Cardiac muscle cell (in vitro differentiated cells and primary cell): ENCODE results near the gene EDC3. TPM values are rescaled to one million over a fixed set of nuclear protein-coding genes. Genes with fewer than 3 reads are reported as not detected.
"Not testable (repeated sequence)": the region's sequence is repeated elsewhere in the genome, so short reads cannot be mapped to it uniquely, and the experiment has no call there.

Experiments used
- DNase-seq, 2 donors: peaks; one replicate each; pipeline versions ENCODE4 v3.0.0 to v3.0.0-alpha.2; 2010 to 2017; ENCODE audit warnings: low read depth in 1 of 2, low spot score in 1 of 2
- H3K27ac ChIP-seq: fragments of 200-600 bp; sonication (generic); 2 replicates; pipeline ENCODE4 v1.5.1; 2016
- H3K27me3 ChIP-seq: fragments of 200-600 bp; sonication (generic); 2 replicates; pipeline ENCODE4 v1.6.0; 2016; ENCODE audit warnings: control low read depth
- H3K36me3 ChIP-seq: fragments of 200-600 bp; sonication (generic); 2 replicates; pipeline ENCODE4 v1.5.1; 2016; ENCODE audit warnings: control low read depth
- H3K4me1 ChIP-seq: fragments of 200-600 bp; sonication (generic); 2 replicates; pipeline ENCODE4 v1.8.1; 2017; ENCODE audit warnings: low read depth, mild to moderate bottlenecking, mixed run types
- H3K4me3 ChIP-seq: fragments of 200-600 bp; sonication (generic); 2 replicates; pipeline ENCODE4 v1.5.1; 2016; ENCODE audit warnings: mild to moderate bottlenecking
- H3K9me3 ChIP-seq: fragments of 200-600 bp; sonication (generic); 2 replicates; pipeline ENCODE4 v1.5.1; 2017; ENCODE audit warnings: low read depth, mild to moderate bottlenecking, control low read depth
- CTCF ChIP-seq: IDR thresholded peaks from 2 replicates; pipeline ENCODE4 v1.5.1; 2012; ENCODE audit warnings: low read depth, mild to moderate bottlenecking, low read length
- polyA plus RNA-seq: library from polyadenylated mRNA; unstranded; fragments of >200 nt; fragmentation: Nextera tagmentation; extraction: Ambion mirVana; gene quantifications from 2 replicates; pipeline ENCODE4 v1.2.1, GENCODE V29; 2016
- total RNA-seq: library from RNA; depleted of rRNA; stranded (reverse); fragments of >200 nt; gene quantifications from 2 replicates; pipeline ENCODE4 v1.2.3, GENCODE V29; 2016

The EDC3 gene
- total and polyA plus RNA-seq, 2 experiments from 2014 or later: 17.6 to 25.2 TPM

DNA sequence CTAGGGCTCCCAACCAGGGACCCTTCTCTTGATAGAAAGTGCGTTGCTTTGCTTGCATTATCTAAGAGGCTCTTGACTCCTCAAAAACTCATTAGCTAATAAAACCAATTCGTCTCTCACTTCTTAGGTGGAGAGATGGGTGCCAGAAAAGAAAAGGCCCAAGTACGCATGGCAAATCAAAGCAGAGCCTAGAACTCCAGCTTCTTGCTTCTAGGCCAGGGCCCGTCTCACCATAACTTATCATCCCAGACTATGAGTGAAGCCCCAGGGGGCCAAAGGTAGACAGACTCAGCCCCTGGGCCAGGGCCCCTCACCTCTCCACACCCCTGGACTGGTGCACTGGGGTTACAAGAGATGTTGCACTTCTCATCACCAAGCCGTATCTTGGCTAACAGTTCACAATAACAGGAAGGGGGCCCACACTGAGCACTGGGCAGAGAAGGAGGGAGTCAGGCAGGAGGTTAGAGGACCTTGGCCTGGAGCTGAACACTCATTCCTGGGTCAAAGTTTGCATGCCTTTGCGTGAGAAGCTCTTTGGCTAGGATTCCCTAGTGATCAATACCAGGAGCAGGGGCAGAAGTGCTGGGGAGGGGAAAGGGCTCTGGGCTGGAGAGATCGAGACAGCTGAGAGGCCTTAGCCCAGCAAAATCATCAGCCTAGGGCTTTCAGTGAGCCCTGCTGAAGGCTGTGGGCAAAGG lies 34.9 kb upstream of the EDC3 start:
- Histone ChIP-seq H3K27ac (no peak overlapping the region), H3K4me1 (no peaks in the 10 kb centered on the region), H3K36me3 (no peaks in the 10 kb centered on the region), H3K27me3 (peaks cover 9% of the 10 kb centered on the region), H3K4me3 (no peak overlapping the region), H3K9me3 (no peaks in the 10 kb centered on the region)
- no peak for DNase-seq
- no peak for TF ChIP-seq CTCF

- DNase-seq, H3K36me3 ChIP-seq, H3K4me3 ChIP-seq, H3K4me1 ChIP-seq, H3K27ac ChIP-seq, H3K9me3 ChIP-seq: not testable (repeated sequence)
- H3K27me3 ChIP-seq: peaks cover 12% of the 10 kb centered on the region
These were observed 33.5 kb upstream of the EDC3 start for GRCh38 chr15:74729372-74729771.

GRCh38 chr15:74728699-74729098 lies 32.9 kb upstream of the EDC3 start:
- H3K27me3 ChIP-seq: peaks cover 12% of the 10 kb centered on the region

DNA sequence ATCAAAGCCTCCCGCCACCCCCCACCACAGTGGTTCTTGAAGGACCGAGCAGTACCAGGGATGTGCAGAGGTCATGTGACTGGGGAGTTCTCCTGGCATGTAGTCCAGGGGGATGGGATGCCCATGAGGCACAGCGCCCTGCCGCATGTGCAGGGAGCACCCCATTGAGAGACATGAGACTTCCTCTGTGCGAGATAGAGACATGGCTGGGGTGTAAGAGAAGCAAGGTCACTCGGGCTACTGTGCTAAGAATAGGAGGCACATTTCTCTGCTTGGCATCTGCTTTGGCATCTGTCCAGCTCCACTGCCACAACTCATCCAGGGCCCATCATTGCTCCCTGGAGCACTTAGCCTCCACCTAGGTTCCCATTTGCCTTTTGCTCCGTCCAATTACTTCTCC lies 31.9 kb upstream of the EDC3 start:
- peak in 1 of 2 donors; percentile 23 for DNase-seq
- no peaks in the 10 kb centered on the region for H3K9me3 ChIP-seq
- no peak overlapping the region for H3K4me3 ChIP-seq
- no peak for TF ChIP-seq CTCF
- peaks cover 12% of the 10 kb centered on the region for H3K27me3 ChIP-seq
- H3K27ac ChIP-seq: no peak overlapping the region
- no peaks in the 10 kb centered on the region for H3K4me1 ChIP-seq
- no peaks in the 10 kb centered on the region for H3K36me3 ChIP-seq

More at GRCh38 chr15:74728699-74729098, 32.9 kb upstream of the EDC3 start:
- not testable (repeated sequence) for H3K9me3 ChIP-seq, H3K36me3 ChIP-seq, H3K4me3 ChIP-seq, DNase-seq, H3K4me1 ChIP-seq, H3K27ac ChIP-seq

GRCh38 chr15:74726774-74727164 lies 30.9 kb upstream of the EDC3 start:
- Histone ChIP-seq H3K27ac (no peak overlapping the region), H3K36me3 (no peaks in the 10 kb centered on the region), H3K9me3 (no peaks in the 10 kb centered on the region), H3K27me3 (peaks cover 12% of the 10 kb centered on the region), H3K4me1 (no peaks in the 10 kb centered on the region), H3K4me3 (no peak overlapping the region)
- no peak for TF ChIP-seq CTCF
- no peak for DNase-seq

DNA sequence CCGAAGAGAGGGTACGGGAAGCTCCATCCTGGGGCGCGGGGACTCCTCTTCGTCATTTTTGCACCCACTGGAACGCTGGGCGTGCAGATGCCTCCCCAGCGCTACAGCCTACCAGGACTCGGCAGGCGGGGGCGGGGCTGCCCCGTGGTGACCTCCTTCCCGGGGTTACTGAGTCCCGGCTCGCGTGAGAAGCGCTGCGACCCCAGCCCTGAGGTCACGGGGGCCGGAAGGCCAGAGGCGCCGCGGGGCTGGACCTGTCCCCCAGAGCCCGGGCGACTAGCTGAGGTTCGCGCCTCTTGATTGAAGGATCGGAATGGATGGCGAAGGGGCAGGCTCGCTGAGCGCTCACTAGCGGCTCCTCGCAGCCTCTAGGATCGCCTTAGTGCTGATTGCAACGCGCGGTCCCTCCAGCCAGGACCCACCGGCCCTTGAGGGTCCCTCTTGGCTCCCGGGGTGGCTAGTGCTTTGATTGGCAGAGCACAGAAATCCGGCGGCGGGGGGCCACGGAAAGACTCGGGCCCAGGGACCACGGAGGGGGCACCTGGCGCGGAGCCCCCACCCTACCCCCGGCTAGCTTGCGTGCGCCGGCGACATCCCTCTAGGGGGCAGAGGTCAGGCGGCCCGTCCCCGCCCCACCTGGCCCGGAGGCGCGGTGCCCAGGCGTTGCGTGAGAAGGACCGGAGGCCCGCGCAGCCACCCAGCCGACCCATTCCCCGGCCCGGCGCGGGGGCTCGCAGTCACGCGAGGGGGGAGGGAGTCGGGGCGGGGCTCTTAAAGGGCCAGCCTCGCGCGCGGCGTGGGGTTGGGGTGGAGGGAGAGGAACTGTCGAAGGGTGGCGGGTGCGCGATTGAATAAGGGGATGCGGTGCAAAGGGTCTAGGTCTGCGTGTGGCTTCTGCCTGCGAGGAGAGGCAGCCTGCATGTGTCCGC lies 30.3 kb upstream of the EDC3 start:
- Histone ChIP-seq H3K4me1 (no peaks in the 10 kb centered on the region), H3K4me3 (peak overlapping the region; percentile 42), H3K27ac (no peak overlapping the region), H3K36me3 (no peaks in the 10 kb centered on the region), H3K27me3 (peaks cover 12% of the 10 kb centered on the region), H3K9me3 (no peaks in the 10 kb centered on the region)
- TF ChIP-seq CTCF: no peak
- DNase-seq: peak; percentile 9 to 58
